HG02610 (cell line): ENCODE data around the gene NR1H4.
"Not testable (repeated sequence)": the region's sequence is repeated elsewhere in the genome, so short reads cannot be mapped to it uniquely, and the experiment has no call there.

Experiments used
- ATAC-seq: cut with Tn5 transposase; IDR thresholded peaks from one replicate; pipeline ENCODE4 v1.9.1; 2021; ENCODE audit warnings: mild to moderate bottlenecking, moderate library complexity; ENCODE audit not compliant: unreplicated experiment

Gene NR1H4

GRCh38 chr12:100565987-100566545, 92.4 kb downstream of the NR1H4 start:
- no peak for ATAC-seq

- peak; percentile 90 for ATAC-seq
Observed at GRCh38 chr12:100566887-100567637, 93.4 kb downstream of the NR1H4 start.

GRCh38 chr12:100567945-100568344, 94.3 kb downstream of the NR1H4 start:
- peak; percentile 51 for ATAC-seq

- no peak for ATAC-seq
Observed at GRCh38 chr12:100572184-100572583, 98.5 kb downstream of the NR1H4 start.

- ATAC-seq, result peak; percentile 96
Observed at GRCh38 chr12:100573292-100574186, 99.9 kb downstream of the NR1H4 start, which contains the start of gene GAS2L3. GAS2L3 (plus strand) TSS chr12:100573684; CDS start chr12:100594905, 21,221 bp downstream.

- ATAC-seq, result no peak
Observed at GRCh38 chr12:100574187-100575074, 100.8 kb downstream of the NR1H4 start.

GRCh38 chr12:100576331-100577036, 102.8 kb downstream of the NR1H4 start:
- ATAC-seq, result no peak

GRCh38 chr12:100578923-100579322, 105.3 kb downstream of the NR1H4 start:
- no peak for ATAC-seq

- ATAC-seq, result no peak
Observed at GRCh38 chr12:100579844-100580243, 106.2 kb downstream of the NR1H4 start.

GRCh38 chr12:100584256-100584655, 110.6 kb downstream of the NR1H4 start:
- ATAC-seq, result no peak

- ATAC-seq, result no peak
Observed at GRCh38 chr12:100591979-100592378, 118.3 kb downstream of the NR1H4 start.

- ATAC-seq, result no peak
Observed at GRCh38 chr12:100593490-100593889, 119.8 kb downstream of the NR1H4 start.

GRCh38 chr12:100601626-100602025, 128.0 kb downstream of the NR1H4 start:
- no peak for ATAC-seq

GRCh38 chr12:100602997-100603396, 129.3 kb downstream of the NR1H4 start:
- not testable (repeated sequence) for ATAC-seq

- ATAC-seq, result no peak
Observed at GRCh38 chr12:100608776-100609175, 135.1 kb downstream of the NR1H4 start.

GRCh38 chr12:100610666-100611430, 137.2 kb downstream of the NR1H4 start:
- no peak for ATAC-seq

- ATAC-seq, result no peak
Observed at GRCh38 chr12:100612606-100613005, 138.9 kb downstream of the NR1H4 start.
